Dermis lymphatic vessel endothelial cell (primary cell): ENCODE measurements around the gene TMEM30A. TPM values are rescaled to one million over a fixed set of nuclear protein-coding genes. Genes with fewer than 3 reads are reported as not detected.

ENCODE experiments used
- total RNA-seq: library from RNA; depleted of rRNA; stranded (reverse); fragments of >200 nt; gene quantifications from 2 replicates; pipeline ENCODE4 v1.2.1, GENCODE V29; 2014

The TMEM30A gene
- total RNA-seq = 147 and 162 TPM in 2 replicates

GRCh38 chr6:75284632-75285282, at the start of gene TMEM30A:
TMEM30A (minus strand) TSS chr6:75284792; CDS start chr6:75284638, 154 bp downstream.

GRCh38 chr6:75243333-75244062, 41.1 kb downstream of the TMEM30A start, which contains the start of gene COX7A2:
COX7A2 (minus strand) TSS chr6:75243801; CDS start chr6:75243734, 67 bp downstream.

GRCh38 chr6:75205776-75206575, 78.6 kb downstream of the TMEM30A start, which contains the start of gene COL12A1:
COL12A1 (minus strand) TSS chr6:75206053; CDS start chr6:75202792, 3,261 bp downstream.

Other genes with a start within 250 kb of the TMEM30A start
- 1.7 and 2.5 TPM in 2 replicates for gene COL12A1, start 78.7 kb downstream of the TMEM30A start, total RNA-seq
- 140 and 201 TPM in 2 replicates for gene COX7A2, start 41.0 kb downstream of the TMEM30A start, total RNA-seq
- 0.52 and 0.98 TPM in 2 replicates for gene FILIP1, start 209.0 kb upstream of the TMEM30A start, total RNA-seq